ENCODE measurements around the gene WDR1. TPM values are rescaled to one million over a fixed set of nuclear protein-coding genes. Genes with fewer than 3 reads are reported as not detected.

WDR1 gene
- total RNA-seq, 1 experiment from 2014 or later = 367 TPM

- Histone ChIP-seq H2BK12ac (ENCODE audit: insufficient read length, low read depth, low read length) (no peak overlapping the region), H3K23me2 (ENCODE audit: insufficient read length, low read depth, low read length, poor library complexity, severe bottlenecking) (no peaks in the 10 kb centered on the region), H2BK120ac (ENCODE audit: low read depth, low read length, poor library complexity, severe bottlenecking) (no peak overlapping the region), H3K23ac (ENCODE audit: insufficient read length, low read depth, low read length) (no peak overlapping the region), H3K56ac (ENCODE audit: insufficient read length, low read depth, low read length) (no peak overlapping the region), H3K27me3 (ENCODE audit: insufficient read depth, low read length) (no peaks in the 10 kb centered on the region), H2BK15ac (ENCODE audit: low read depth, low read length) (no peak overlapping the region), H4K91ac (ENCODE audit: insufficient read length, low read depth, low read length) (no peak overlapping the region), H3K4me1 (ENCODE audit: insufficient read depth, low read length) (no peaks in the 10 kb centered on the region), H2AK5ac (ENCODE audit: insufficient read length, low read length) (no peak overlapping the region), H3K9ac (ENCODE audit: extremely low read depth, insufficient read length, low read length) (no peak overlapping the region), H3K27ac (ENCODE audit: insufficient read length, low read depth, low read length) (no peak overlapping the region), H3K79me1 (ENCODE audit: insufficient read depth, low read depth, low read length, poor library complexity, severe bottlenecking) (no peaks in the 10 kb centered on the region), H4K8ac (replicated peaks; ENCODE audit: insufficient read length, low read depth, low read length) (no peak overlapping the region), H2BK20ac (ENCODE audit: low read depth, low read length, poor library complexity, severe bottlenecking) (no peak overlapping the region), H3K4ac (ENCODE audit: low read depth, low read length) (no peak overlapping the region), H4K20me1 (ENCODE audit: control insufficient read depth, insufficient read depth, insufficient read length) (no peaks in the 10 kb centered on the region), H3K4me2 (ENCODE audit: insufficient read depth, insufficient read length, low read length) (no peak overlapping the region), H3K9me3 (ENCODE audit: control insufficient read depth, low read depth, low read length) (no peaks in the 10 kb centered on the region), H2AFZ (ENCODE audit: low read length) (no peak overlapping the region), H2BK5ac (ENCODE audit: insufficient read length, low read length) (no peak overlapping the region), H3K79me2 (ENCODE audit: insufficient read depth, low read length) (no peaks in the 10 kb centered on the region), H3K18ac (ENCODE audit: insufficient read length, low read depth, low read length) (no peak overlapping the region), H3T11ph (ENCODE audit: low read length) (no peak overlapping the region), H4K5ac (ENCODE audit: insufficient read length, low read depth, low read length) (no peak overlapping the region), H3K14ac (ENCODE audit: insufficient read depth, low read length) (no peak overlapping the region)
- peaks cover 15% of the 10 kb centered on the region for H3K27me3 Mint-ChIP-seq (ENCODE audit: low read depth)
- H3K4me3 Mint-ChIP-seq = no peak overlapping the region
- H3K36me3 Mint-ChIP-seq (ENCODE audit: insufficient read depth in 1 of 3, low read depth in 3 of 3) = peaks cover 0 to 8% (median 0%) of the 10 kb centered on the region in 3 experiments; a peak in 3 of 7 replicates
- H3K27ac Mint-ChIP-seq = no peak overlapping the region
- DNase-seq = no peak
- WGBS (ENCODE audit: extremely low coverage, insufficient read length, low lambda C conversion rate) = no CpG with 5 or more reads among the region's 10 CpGs
- peaks cover 9% of the 10 kb centered on the region in 2 experiments; a peak in 4 of 5 replicates for H3K9me3 Mint-ChIP-seq
- TF ChIP-seq, protein P1, sequence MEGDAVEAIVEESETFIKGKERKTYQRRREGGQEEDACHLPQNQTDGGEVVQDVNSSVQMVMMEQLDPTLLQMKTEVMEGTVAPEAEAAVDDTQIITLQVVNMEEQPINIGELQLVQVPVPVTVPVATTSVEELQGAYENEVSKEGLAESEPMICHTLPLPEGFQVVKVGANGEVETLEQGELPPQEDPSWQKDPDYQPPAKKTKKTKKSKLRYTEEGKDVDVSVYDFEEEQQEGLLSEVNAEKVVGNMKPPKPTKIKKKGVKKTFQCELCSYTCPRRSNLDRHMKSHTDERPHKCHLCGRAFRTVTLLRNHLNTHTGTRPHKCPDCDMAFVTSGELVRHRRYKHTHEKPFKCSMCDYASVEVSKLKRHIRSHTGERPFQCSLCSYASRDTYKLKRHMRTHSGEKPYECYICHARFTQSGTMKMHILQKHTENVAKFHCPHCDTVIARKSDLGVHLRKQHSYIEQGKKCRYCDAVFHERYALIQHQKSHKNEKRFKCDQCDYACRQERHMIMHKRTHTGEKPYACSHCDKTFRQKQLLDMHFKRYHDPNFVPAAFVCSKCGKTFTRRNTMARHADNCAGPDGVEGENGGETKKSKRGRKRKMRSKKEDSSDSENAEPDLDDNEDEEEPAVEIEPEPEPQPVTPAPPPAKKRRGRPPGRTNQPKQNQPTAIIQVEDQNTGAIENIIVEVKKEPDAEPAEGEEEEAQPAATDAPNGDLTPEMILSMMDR (conservative IDR thresholded peaks at IDR 0.05) = no peak
- H3K4me1 Mint-ChIP-seq = no peaks in the 10 kb centered on the region
Observed at GRCh38 chr4:10040049-10040892, 76.3 kb downstream of the WDR1 start.

All from H9 (cell line).